ENCODE measurements around the gene IL11.
"Not testable (repeated sequence)": the region's sequence is repeated elsewhere in the genome, so short reads cannot be mapped to it uniquely, and the experiment has no call there.

Gene IL11

DNA sequence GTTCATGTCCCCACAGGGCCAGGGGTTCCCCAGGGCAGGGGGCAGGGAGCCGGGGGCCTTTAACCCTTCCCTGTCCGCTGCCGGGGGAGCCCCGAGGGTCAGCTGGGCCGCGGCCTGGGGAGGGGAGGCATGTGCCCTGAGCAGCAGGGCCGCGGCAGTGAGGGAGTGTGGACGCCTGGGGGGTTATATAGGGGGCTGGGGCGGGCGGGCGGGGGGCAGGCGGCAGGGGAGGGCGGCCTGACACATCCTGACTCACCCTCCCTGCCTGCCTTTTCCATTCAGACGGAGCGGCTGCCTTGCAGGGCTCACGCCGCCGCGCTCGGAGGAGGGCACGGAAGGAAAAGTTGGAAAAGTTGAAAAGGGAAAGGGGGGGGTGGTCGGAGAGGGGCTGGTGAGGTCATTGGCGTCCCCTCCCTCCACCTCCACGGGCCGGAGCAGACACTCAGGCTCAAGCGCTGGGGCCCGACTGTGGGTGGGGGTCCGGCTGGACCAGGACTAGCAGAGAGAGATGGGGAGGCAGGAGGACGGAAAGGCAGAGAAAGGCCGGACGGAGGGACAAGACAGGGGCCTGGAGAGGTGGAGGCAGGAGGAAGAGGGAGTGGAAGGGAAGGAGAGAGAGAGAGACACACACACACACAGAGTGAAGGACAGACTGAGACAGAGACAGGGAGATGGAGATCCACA is at the start of gene IL11:
Gene IL11 (minus strand): TSS at position 159 of the 684 bp plus-strand sequence. CDS start 153 bp downstream, at position 6.
- DNase-seq = no peak

DNA sequence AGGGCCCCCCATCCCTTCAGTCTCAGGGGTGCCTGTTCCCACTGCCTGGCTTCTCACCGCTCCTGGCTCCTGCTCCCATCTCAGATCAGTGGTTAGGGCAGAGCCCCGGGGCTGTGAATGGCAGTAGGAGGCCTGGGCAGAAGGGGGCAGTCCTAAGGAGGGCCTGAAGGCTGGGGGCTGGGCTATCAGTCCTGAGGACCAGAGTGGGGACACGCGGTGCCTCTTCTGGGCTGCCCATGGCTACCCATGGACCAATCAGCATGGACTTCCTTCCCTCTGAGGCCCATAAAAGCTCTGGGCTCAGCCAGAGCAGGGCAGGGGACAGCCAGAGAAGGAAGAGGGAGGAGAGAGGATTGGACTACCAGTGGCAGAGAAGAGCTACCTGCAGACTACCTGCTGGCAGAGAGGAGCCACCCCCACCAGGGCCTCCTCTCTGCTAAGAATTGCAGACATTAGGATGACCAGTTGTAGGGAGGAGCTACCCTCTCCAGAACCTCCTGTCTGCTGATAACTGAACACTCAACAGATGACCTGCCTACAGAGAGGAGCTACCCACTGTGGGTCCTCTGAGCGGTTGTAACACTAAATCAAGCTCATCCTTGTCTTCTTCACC is 49.5 kb upstream of the IL11 start:
- no peak for DNase-seq

DNA sequence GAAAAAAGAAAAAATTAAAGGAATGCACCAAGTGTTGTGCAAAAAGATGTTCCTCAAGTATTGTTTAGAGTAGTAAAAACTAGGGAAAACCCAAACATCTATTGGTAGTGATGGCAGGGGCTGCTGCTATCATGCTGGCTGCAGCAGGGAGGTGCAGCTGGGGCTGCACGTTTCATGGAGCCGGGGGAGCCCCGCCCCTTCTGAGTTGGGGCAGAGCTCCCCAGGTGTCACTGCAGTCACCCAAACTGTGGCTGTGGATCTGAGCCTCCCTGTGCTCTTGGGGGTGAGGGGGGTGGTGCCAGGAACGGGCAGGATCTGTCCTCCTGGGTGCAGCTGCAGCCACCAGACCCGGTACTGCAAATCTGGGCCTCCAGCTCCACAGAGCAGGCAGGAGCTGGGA is 48.8 kb upstream of the IL11 start:
- DNase-seq = no peak

DNA sequence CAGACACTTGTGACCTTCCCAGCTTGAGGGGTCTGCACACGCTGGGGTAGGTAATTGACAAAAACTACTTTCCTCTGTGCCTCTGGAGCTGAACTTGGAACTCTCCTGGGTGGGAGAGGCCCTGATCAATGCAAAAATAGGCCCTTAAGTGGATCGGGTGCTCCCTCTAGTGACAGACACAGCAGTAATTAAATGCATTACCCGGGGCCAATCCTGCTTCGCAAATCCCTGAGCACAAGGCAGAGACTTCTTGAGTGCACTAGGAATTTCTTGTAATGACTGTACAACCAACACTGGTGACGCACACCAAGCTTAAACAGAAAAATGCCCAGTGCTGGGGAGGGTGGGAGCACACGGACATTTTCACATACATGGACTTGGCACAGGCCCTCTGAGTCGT is 47.9 kb upstream of the IL11 start:
- no peak for DNase-seq

DNA sequence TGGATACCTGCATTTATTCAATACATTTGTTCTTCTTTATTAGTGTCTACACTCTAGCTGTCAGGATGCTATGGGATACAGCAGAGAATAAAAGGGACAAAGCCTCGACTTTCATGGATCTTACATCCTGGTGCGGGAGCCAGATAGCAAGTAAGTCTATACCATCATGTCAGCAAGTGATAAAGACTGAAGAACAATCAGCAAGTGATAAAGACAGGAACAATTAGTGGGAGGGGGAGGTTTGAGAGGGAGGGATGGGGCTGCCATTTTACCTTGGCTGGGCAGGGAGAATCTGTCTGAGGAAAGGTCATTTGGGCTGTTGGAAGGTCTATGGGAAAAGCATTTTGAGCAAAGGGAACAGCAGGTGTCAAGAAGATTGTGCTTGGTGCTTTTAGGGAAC is 39.9 kb upstream of the IL11 start:
- no peak for DNase-seq

DNA sequence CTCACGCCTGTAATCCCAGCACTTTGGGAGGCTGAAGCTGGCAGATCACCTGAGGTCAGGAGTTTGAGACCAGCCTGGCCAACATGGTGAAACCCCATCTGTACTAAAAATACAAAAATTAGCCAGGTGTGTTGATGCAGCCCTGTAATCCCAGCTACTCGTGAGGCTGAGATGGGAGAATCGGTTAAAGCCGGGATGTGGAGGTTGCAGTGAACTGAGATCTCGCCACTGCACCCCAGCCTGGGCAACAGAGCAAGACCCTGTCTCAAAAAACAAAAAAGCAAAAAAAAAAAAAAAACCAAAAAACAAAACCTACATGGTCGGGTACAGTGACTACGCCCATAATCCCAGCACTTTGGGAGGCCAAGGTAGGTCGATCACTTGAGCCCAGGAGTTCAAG is 38.9 kb upstream of the IL11 start:
- not testable (repeated sequence) for DNase-seq

DNA sequence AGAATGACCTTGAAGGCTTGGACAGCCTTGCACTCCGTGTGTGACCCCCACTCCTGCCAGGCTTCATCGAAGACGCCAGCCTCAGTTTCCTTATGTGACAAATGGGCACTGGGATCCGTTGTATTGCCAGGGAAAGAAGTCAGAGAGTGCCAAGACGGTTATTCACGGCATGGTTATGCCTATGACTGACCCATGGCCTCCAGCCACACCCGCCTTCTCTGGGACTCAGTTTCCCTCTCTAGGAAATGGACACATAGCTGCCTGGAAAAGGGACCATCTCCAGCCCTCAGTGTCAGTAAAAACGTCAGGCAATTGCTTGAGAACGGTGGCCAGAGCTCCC is 38.2 kb upstream of the IL11 start:
- no peak for DNase-seq

DNA sequence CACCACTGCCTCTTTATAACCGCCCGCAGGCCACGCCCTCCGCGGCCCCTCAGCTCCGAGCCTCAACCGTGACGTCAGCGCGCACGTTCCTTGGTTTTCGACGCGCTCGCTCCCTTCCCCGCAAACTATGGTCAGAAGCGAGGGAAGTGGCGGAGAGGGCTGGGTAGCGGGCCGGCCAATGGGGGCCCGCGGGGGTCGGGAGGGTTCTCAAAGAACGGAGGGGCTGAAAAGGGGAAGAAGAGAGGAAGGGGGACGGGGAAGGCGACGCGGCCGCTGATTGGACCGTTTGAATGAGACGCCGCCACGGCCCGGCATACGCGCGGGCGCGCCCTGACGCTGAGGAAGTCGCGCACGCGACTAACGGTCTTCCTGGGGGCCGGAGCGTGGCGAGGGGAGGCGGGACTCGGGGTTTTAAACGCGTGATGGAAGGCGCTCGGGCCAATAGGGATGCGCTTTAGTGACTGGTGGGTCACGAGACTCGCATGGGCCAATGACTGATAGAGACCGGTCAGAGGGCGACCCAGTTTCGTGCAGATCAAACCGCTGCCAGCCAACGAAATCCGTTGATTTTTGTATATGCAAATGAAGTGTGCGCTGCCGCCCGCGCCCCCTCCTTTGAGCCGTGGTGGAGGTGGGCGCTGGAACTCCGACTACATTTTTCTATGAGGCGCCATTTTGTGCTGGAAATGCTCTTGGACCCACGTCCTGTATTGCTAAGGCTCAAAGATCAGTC is 37.7 kb upstream of the IL11 start:
- peak; percentile 95 for DNase-seq

DNA sequence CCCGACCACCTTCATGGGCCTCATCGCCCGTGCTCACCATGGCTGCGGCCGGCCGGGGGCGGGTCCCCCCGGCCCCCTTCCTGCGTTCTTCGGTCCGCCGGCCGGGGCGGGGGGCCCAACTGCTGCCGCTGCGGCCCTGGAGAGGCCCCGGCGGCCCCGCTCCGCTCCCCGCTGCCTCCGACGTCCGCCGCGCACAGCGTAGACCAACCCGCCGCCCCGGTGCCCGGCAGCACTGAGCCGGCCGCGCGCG is 37.2 kb upstream of the IL11 start, which contains the start of gene UBE2S:
Gene UBE2S (minus strand): TSS at position 239 of the 250 bp plus-strand sequence. CDS start 199 bp downstream, at position 40.
- not testable (repeated sequence) for DNase-seq

DNA sequence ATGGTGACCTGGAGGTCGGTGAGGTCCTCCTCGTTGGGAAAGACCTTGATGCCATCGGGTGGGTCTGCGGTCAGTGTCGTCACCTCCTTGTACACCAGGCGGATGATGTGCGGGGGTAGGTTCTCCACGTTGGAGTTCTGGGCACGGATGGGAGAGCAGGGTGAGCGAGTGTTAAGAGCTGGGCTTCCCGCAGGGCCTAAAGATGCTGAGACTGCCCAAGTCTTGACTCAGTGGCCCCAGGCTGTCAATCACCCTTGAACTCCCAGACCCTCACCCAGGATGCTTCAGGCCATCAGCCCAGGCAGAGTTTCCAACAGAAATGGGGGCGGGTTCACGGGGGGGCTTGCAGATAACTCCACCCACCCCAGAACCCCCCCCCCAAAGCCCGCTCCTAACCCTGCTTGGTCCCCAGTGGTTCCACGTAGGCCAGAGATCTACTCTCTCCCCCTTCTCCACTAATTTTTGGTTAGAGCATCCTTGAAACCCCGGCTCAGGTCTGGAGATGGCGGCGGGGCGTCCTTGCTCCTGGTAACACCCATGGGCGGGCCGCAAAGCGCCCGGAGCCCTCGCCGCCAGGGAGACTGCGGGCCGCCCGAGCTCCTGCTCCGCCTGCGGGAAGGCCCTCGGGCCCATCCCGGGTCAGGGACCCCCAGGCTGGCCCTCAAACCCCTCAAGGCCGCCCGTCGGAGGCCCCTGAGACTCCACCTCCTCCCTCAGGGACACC is 36.7 kb upstream of the IL11 start:
- DNase-seq = no peak

DNA sequence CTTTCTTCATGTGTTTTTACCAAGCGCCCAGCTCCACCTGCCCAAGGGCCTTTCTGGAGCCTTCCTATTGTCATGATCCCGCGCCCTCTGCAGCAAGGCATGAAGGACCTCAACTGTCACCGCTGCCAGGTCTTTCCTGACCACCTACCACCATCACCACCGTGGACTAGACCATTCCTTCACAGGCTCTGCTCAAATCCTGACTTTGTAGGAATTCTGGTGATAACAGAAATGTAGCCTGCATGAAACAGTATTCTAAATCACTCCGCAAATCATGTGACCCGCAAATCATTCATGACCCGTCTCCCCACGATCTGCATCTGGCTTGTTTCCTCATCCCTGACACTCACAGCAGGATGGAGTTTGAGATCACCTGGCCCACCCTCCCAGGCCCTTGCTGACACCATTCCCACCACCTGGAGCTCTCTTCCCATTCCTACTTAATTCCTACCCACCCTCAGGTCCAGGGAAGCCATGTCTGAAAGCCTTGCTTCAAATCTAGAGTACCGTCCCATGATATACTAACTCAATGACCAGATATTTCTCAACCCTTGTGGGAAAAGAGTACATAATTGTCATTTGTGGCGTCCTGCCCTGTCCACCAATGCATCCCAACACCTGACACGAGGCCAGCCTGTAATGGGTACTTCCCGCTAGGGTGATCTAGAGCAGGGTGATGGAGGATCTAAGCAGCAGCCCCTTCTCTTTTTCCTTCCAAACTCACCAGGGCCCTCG is 36.0 kb upstream of the IL11 start:
- no peak for DNase-seq

DNA sequence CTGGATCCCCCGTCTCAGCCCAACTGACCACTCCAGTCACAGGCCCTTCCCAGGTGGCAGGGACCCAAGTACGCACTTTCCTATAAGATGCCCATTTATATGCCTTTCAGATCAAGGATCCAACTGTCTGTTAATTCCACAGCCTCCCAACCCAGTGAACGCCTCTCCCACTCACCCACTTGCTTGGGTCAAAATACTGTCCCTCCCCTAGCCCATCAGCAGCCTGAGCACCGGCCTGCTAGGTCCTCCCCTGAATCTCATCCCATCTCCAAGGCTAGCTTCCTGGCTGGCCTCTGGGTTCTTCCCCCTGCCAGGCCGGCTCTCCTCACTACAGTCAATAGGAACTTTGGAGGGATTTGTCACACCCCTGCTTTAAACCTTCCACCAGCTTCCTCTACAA is 35.4 kb upstream of the IL11 start:
- DNase-seq = no peak

DNA sequence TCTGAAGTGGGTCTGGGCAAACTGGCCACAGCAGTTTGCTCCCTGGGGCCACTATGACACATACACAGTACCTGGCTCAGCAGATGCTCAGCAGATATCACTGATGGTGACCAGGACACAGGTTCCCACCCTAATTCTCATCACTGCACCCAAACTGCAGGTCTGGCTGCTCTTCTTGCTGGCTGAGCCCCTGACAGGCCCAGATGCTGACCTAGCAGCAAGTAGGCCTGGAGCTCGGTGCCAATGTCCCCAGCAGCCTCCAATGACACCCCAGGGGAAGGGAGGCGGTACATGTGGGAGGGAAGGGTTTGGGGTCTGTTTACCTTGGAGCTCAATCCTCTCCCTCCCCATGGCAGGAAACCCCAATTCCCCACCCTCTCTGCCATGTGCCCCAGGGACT is 32.2 kb upstream of the IL11 start:
- DNase-seq = no peak

DNA sequence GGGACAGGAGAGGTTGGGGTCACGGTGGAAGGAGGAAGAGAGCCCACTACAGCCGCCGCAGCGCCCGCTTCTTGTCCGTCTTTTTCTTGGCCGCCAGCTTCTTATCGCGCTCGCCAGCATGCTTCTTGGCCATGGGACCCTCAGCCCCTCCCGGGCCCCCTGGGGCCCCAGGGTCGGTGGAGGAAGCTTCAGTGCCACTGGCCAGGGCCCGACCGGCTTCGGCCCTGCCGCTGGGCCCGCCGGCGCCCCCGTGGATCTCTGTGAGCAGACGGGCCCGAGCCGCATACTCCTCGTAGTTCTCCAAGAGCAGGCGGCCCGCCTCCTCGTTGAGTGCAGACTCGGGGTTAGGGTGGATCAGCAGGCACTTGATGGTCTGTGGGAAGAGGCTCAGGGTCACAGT is 31.1 kb upstream of the IL11 start:
- DNase-seq = not testable (repeated sequence)

DNA sequence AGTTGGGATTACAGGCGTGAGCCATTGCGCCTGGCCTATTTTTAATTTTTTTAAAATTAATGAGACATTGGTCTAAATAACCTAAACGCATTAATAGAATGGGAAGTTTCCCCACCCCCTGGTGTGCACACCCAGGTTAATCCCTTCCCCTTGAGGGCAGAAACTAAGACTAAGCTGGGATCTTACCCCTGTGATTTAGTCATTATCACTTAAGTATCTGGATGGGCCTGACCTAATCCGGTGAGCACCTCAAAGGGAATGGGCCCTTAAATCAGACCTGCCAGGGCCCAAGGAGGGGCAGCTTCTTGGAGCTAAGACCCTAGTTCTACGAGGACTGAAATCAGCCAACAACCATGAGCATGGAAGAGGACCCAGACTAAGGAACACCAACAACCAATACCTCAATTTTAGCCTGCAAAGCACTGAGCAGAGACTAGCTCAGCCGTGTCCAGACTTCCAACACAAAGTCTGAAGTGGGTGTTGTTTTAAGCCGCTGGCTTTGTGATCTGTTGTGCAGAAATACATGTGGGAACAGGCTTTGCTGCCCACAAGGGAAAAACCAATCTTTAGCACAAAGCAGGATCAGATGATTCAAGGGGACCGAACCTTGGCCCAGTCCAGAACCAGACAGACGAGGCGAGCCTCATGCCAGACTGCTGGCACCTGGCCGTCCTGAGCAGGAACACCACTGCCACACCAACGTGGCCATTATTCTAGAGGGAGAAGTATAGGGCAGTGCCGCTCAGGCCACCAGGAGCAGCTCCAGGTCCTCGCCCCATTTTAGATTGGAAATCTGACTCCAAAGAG is 30.2 kb upstream of the IL11 start:
- no peak for DNase-seq

DNA sequence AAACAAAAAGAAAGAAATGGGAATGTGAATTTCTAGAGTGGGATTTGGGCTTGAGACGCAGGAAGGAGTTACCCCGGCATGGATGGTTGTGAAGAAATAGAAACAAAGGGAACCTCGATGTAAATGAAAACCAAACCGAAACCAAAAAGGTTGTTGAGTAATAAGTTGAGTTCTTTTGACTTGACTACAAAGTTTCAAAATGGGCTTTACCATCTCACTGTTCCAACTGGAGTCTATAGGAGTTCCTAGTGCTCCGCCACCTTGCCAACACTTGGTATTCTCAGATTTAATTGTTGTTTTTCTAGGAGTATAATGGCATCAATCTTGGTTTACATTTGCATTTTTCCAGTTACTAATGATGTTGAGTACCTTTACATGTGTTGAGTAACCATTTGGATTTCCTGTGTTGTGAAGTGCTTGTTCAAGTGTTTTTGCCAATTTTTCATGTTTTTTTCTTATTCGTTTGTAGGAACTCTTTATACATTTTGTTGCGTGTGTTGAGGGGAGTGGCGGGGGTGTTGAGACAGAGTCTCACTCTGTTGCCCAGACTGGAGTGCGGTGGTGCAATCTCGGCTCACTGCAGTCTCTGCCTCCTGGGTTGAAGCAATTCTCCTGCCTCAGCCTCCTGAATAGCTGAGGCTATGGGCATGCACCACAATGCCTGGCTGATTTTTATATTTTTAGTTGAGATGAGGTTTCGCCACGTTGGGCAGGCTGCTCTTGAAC is 28.1 kb upstream of the IL11 start:
- DNase-seq = no peak

DNA sequence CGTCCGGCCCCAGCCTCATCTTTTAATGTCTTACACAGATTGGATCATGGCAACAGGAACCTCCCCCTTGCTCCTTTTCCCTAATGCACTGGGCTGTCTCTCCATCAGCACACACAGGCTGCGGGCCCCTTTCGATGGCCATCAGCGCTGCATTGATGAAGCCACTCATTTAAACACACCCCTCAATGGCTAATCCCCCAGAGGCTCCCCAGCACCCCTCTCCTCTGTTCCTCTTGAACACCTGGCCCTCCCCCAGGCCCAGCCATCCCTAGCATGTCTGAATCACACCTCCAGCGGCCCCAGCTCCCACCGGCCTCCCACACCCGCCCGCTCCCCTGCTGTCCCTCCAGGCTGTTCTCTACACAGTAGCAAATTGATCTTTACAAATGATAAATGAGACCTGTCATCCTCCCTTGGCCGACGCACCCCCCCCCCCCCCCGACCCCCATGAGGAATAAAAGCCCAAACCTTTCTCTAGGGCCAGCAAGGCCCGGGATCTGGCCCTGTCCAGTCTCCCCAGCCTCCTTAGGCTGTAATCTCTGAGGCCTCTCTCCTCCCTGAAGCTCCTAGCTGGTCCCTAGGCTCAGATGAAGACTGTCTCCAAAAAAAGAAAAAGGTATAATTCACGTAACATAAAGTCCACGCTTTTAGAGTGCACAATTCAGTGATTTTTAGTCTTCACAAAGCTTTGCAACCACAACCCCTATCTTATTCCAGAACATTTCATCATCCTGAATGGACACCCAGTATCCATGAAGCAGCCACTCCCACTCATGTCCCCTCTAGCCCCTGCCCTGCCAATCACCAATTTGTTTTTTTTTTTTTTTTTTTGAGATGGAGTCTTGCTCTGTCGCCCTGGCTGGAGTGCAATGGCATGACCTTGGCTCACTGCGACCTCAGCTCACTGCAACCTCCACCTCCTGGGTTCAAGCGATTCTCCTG is 22.8 kb upstream of the IL11 start:
- no peak for DNase-seq

DNA sequence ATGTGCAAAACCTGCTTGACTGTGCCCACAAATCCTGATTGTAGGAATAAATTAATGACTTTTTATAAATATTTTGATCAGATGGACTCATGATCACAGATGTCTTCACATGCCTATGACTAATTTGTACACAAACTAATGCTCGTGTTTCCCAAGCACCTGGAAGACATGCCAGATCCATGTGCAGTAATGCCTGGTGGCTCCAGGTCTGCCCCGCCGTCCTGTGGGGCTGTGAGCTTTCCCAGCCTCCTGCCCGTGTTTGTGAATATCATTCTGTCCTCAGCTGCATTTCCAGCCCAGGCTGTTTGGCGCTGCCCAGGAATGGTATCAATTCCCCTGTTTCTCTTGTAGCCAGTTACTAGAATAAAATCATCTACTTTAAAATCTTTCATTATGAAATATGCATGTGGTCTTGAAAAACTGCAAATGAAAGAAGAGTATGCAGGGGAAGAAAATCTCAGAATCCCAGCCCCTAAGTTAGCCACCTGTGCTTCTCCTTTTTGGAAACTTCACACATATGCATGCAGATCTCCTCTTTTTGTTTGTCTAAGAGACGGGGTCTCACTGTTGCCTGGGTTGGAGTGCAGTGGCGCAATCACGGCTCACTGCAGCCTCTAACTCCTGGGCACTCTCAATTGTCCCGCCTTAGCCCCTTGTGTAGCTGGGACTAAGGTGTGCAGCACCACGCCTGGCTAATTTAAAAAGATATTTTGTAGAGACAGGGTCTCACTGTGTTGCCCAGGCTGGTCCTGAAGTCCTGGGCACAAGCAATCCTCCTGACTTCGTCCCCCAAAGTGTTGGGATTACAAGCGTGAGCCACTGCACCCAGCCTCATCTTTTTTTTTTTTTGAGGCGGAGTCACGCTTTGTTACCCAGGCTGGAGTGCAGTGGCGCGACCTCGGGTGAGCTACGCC is 21.7 kb upstream of the IL11 start:
- DNase-seq = no peak

DNA sequence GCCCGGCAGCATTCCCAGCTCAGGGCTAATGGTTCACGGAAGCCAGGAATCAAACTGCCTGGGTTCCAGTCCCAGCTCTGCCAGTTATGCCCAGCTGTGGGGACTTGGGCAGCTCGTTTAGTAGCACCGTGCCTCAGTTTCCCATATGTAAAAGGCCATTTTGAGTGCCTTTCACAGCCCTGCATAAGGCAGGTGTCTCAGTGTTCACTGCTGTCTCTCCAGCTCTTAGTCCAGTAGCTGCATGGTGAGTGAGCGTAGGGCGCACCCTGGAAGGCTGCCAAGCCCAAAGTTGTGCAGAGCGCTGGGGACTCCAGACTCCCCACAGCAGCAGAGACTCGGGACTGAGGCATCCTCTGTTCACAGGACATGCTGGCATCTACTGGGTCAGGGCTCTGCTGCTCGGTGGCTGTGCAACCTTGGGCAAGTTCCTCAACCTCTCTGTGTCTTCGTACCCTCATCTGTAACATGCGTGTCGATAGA is 21.0 kb upstream of the IL11 start:
- no peak for DNase-seq

All from SIG-M5 (cell line).